ENCODE results near the gene DHRS13. TPM values are rescaled to one million over a fixed set of nuclear protein-coding genes. Genes with fewer than 3 reads are reported as not detected.
A peak's percentile ranks its signal among the peaks of the same experiment; 100 is the strongest.

DHRS13 gene
- total RNA-seq, 2 donors from 2014 or later: 36.8 to 61.3 TPM

- 92% methylated on average over 13 of the region's 13 CpGs for WGBS
- Histone ChIP-seq H3K9me3 (no peaks in the 10 kb centered on the region), H3K4me1 (replicated peaks) (no peaks in the 10 kb centered on the region), H3K27ac (no peak overlapping the region), H3K36me3 (peaks cover 31 to 55% of the 10 kb centered on the region in 2 donors), H3K27me3 (replicated peaks; ENCODE audit: insufficient read depth) (no peaks in the 10 kb centered on the region), H3K4me3 (no peak overlapping the region)
- TF ChIP-seq POLR2A (IDR thresholded peaks at IDR 0.05): no peak
- TF ChIP-seq, protein P1, sequence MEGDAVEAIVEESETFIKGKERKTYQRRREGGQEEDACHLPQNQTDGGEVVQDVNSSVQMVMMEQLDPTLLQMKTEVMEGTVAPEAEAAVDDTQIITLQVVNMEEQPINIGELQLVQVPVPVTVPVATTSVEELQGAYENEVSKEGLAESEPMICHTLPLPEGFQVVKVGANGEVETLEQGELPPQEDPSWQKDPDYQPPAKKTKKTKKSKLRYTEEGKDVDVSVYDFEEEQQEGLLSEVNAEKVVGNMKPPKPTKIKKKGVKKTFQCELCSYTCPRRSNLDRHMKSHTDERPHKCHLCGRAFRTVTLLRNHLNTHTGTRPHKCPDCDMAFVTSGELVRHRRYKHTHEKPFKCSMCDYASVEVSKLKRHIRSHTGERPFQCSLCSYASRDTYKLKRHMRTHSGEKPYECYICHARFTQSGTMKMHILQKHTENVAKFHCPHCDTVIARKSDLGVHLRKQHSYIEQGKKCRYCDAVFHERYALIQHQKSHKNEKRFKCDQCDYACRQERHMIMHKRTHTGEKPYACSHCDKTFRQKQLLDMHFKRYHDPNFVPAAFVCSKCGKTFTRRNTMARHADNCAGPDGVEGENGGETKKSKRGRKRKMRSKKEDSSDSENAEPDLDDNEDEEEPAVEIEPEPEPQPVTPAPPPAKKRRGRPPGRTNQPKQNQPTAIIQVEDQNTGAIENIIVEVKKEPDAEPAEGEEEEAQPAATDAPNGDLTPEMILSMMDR (IDR thresholded peaks at IDR 0.05): no peak
- TF ChIP-seq POLR2AphosphoS5 (IDR thresholded peaks at IDR 0.05): no peak
- intact Hi-C loops (cut with DNase I): loop anchor here (10.0 kb wide), 1 partner anchor 187 kb away; the partner anchor contains the start of genes NEK8 and TLCD1
- DNase-seq (ENCODE audit: low spot score): no peak
Measured at GRCh38 chr17:28911411-28912045, 8.6 kb upstream of the DHRS13 start.

DNA sequence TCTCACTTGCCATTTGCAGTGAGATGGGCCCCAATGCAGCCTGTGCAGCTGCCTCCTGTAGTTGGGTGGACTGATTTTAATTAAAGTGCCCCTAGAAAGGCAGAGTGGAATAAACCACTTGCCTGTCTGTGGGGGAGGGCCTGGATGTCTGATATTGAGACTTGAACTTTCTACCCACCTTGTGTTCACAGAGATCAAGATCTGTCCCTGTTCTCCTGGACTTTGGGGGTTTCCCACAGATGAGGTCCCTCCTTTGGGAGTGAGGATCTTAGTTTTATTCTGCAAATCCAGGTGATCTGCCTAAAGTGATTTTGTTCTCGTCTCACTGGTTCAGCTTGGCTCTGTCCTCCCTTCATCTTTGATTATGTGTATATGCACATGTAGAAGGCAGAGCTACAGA lies 7.7 kb upstream of the DHRS13 start:
- TF ChIP-seq POLR2AphosphoS5 (IDR thresholded peaks at IDR 0.05) (no peak), POLR2A (IDR thresholded peaks at IDR 0.05) (no peak)
- TF ChIP-seq, protein P1 (IDR thresholded peaks at IDR 0.05): no peak
- no peaks in the 10 kb centered on the region for H3K27me3 ChIP-seq (replicated peaks; ENCODE audit: insufficient read depth)
- H3K4me3 ChIP-seq: no peak overlapping the region
- peaks cover 31 to 62% of the 10 kb centered on the region in 2 donors for H3K36me3 ChIP-seq
- intact Hi-C loops (cut with DNase I): loop anchor here (10.0 kb wide), 1 partner anchor 186 kb away; the partner anchor contains the start of genes NEK8 and TLCD1
- 100% methylated on average over 1 of the region's 1 CpG for WGBS
- H3K27ac ChIP-seq: no peak overlapping the region
- no peak for DNase-seq (ENCODE audit: low spot score)
- H3K4me1 ChIP-seq (replicated peaks): no peaks in the 10 kb centered on the region
- H3K9me3 ChIP-seq: no peaks in the 10 kb centered on the region

- H3K27me3 ChIP-seq (replicated peaks; ENCODE audit: insufficient read depth): no peaks in the 10 kb centered on the region
- intact Hi-C loops (cut with DNase I): no loop called here
- WGBS: 32% methylated on average over 6 of the region's 6 CpGs
- TF ChIP-seq POLR2AphosphoS5 (IDR thresholded peaks at IDR 0.05) (peak; percentile 35), POLR2A (IDR thresholded peaks at IDR 0.05) (no peak)
- TF ChIP-seq, protein P1 (IDR thresholded peaks at IDR 0.05): no peak
- peaks cover 27 to 51% of the 10 kb centered on the region in 2 donors for H3K36me3 ChIP-seq
- no peak for DNase-seq (ENCODE audit: low spot score)
- no peak overlapping the region for H3K4me3 ChIP-seq
- peak overlapping the region; percentile 49 to 55 for H3K27ac ChIP-seq
- no peaks in the 10 kb centered on the region for H3K4me1 ChIP-seq (replicated peaks)
- H3K9me3 ChIP-seq: no peaks in the 10 kb centered on the region
Measured at GRCh38 chr17:28908640-28909167, 5.8 kb upstream of the DHRS13 start.

DNA sequence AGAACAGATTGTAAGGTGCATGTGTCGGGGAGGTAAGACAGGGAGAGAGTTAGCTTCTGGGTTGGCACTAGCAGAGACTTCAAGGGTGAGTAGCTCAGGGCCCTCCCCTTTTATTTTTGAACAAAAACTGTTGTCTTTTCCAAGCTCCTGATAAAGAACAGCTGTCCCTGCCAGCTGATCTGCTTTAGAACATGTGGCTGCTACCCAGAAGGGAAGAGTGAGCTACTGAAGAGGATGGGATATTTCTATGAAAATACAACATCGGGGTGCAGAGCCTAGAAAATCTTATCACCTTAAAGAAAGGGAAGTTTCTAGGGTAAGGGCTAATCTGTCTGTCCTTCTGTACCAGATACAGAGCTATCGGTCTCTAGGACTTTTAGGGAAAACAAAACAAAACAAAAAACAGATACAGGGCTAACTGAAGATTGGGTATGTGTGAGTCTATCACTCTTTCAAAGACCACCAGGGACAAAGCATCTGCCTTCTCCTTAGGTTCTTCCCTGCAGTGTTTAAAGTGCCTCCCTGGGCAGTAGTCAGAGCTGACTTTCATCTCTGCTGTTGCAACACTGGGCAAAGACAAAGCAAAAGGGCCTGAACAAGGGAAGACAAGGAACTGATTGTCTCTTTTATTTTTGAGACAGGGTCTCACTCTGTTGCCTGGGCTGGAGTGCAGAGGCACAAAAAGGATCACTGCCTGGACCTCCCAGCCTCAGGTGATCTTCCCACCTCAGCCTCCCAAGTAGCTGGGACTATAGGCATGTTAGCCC lies 5.0 kb upstream of the DHRS13 start:
- 77% methylated on average over 3 of the region's 3 CpGs for WGBS
- DNase-seq (ENCODE audit: low spot score): no peak
- intact Hi-C loops (cut with DNase I): no loop called here
- TF ChIP-seq POLR2A (IDR thresholded peaks at IDR 0.05) (no peak), POLR2AphosphoS5 (IDR thresholded peaks at IDR 0.05) (no peak)
- TF ChIP-seq, protein P1 (IDR thresholded peaks at IDR 0.05): no peak
- Histone ChIP-seq H3K27me3 (replicated peaks; ENCODE audit: insufficient read depth) (no peaks in the 10 kb centered on the region), H3K9me3 (no peaks in the 10 kb centered on the region), H3K27ac (peak overlapping the region; percentile 49 to 55), H3K4me1 (replicated peaks) (no peaks in the 10 kb centered on the region), H3K4me3 (no peak overlapping the region), H3K36me3 (peaks cover 25 to 43% of the 10 kb centered on the region in 2 donors)
